Caco-2 (cell line): ENCODE data around the gene HCRTR1. TPM values are rescaled to one million over a fixed set of nuclear protein-coding genes. Genes with fewer than 3 reads are reported as not detected.
A peak's percentile ranks its signal among the peaks of the same experiment; 100 is the strongest.

Experiments used
- BruUV-seq: library from RNA; stranded (reverse); fragments of 400-500 nt; replicated peaks from 2 replicates; lab custom pipeline; 2021; lab: Mats Ljungman, UMichigan
- CTCF ChIA-PET: fragments of 300-600 bp; sonication (Branson Sonifier 250); formaldehyde crosslinking; loops from one replicate; lab custom pipeline; 2022; ENCODE audit warnings: antibody characterized with exemption; lab: Charles Lee
- POLR2A ChIA-PET: fragments of 300-600 bp; sonication (Branson Sonifier 250); formaldehyde crosslinking; loops from one replicate; lab custom pipeline; 2022; ENCODE audit warnings: antibody characterized with exemption; lab: Charles Lee
- DNase-seq, 2 experiments: peaks; one replicate each; pipeline versions ENCODE4 v3.0.0 to v3.0.0-alpha.2; 2020 to 2022
- H3K27me3 ChIP-seq: replicated peaks from 2 replicates; pipeline ENCODE4 v1.6.0; 2011; ENCODE audit warnings: low read length; ENCODE audit not compliant: control insufficient read depth, insufficient read depth
- H3K36me3 ChIP-seq: 2 replicates; pipeline ENCODE4 v1.5.1; 2011; ENCODE audit warnings: low read length; ENCODE audit not compliant: control insufficient read depth, insufficient read depth
- H3K4me1 ChIP-seq: fragments of 250-450 bp; sonication (Bioruptor Pico); 2 replicates; pipeline ENCODE4 v1.5.1; 2020; ENCODE audit warnings: mild to moderate bottlenecking
- H3K4me3 ChIP-seq: 2 replicates; pipeline ENCODE4 v1.5.1; 2011; ENCODE audit warnings: low read depth, mild to moderate bottlenecking, control low read depth, low read length
- H3K9me3 ChIP-seq: fragments of 250-450 bp; sonication (Bioruptor Pico); 2 replicates; pipeline ENCODE4 v1.5.1; 2020; ENCODE audit warnings: mild to moderate bottlenecking, moderate library complexity
- H3K27ac Mint-ChIP-seq: one replicate; pipeline ENCODE4 v1.8.0; 2022; ENCODE audit warnings: mixed read lengths; ENCODE audit not compliant: unreplicated experiment
- H3K27me3 Mint-ChIP-seq: one replicate; pipeline ENCODE4 v1.8.0; 2022; ENCODE audit warnings: mixed read lengths; ENCODE audit not compliant: insufficient read depth, unreplicated experiment
- H3K36me3 Mint-ChIP-seq: one replicate; pipeline ENCODE4 v1.8.0; 2022; ENCODE audit warnings: mild to moderate bottlenecking, mixed read lengths; ENCODE audit not compliant: insufficient read depth, unreplicated experiment
- H3K4me1 Mint-ChIP-seq: one replicate; pipeline ENCODE4 v1.8.0; 2022; ENCODE audit warnings: low read depth, mixed read lengths; ENCODE audit not compliant: unreplicated experiment
- H3K4me3 Mint-ChIP-seq: one replicate; pipeline ENCODE4 v1.8.0; 2022; ENCODE audit warnings: mild to moderate bottlenecking, moderate library complexity, mixed read lengths; ENCODE audit not compliant: unreplicated experiment
- H3K9me3 Mint-ChIP-seq: one replicate; pipeline ENCODE4 v1.8.0; 2022; ENCODE audit warnings: mixed read lengths; ENCODE audit not compliant: unreplicated experiment
- CTCF ChIP-seq, 2 experiments: fragments of 200-600 bp in 1 of 2; IDR thresholded peaks; 1 replicate in 1 of 2; 2 replicates in 1 of 2; pipeline versions ENCODE4 v1.5.1 to v1.8.0; 2011 to 2022; ENCODE audit warnings: antibody characterized with exemption in 1 of 2, control low read depth in 1 of 2, inconsistent platforms in 1 of 2, low read depth in 1 of 2, low read length in 1 of 2, mild to moderate bottlenecking in 1 of 2, moderate library complexity in 1 of 2; ENCODE audit not compliant: insufficient read depth in 1 of 2, severe bottlenecking in 1 of 2, unreplicated experiment in 1 of 2
- intact Hi-C: fragments of 100-400 bp; cut with micrococcal nuclease; formaldehyde crosslinking; loops from one replicate; pipeline ENCODE4 v1.10.0; 2022; ENCODE audit not compliant: unreplicated experiment
- total RNA-seq: library from RNA; stranded (reverse); gene quantifications from 2 replicates; pipeline ENCODE4 v1.2.3, GENCODE V29; 2022

The HCRTR1 gene
- total RNA-seq, 1 experiment from 2014 or later = not detected

- intact Hi-C loops = no loop called here
- H3K27me3 Mint-ChIP-seq = no peaks in the 10 kb centered on the region
- peak overlapping the region; percentile 11 for H3K27ac Mint-ChIP-seq
- Histone ChIP-seq H3K4me1 (peaks cover 23% of the 10 kb centered on the region), H3K9me3 (no peaks in the 10 kb centered on the region), H3K36me3 (no peaks in the 10 kb centered on the region), H3K4me3 (no peak overlapping the region), H3K27me3 (no peaks in the 10 kb centered on the region)
- ChIA-PET POLR2A (no interaction called here), CTCF (interaction anchor here (0.7 kb wide), 1 partner anchor 28 kb away, joined by 3 read pairs; no protein-coding TSS in a partner anchor)
- H3K36me3 Mint-ChIP-seq = peaks cover 50% of the 10 kb centered on the region
- H3K4me1 Mint-ChIP-seq = peaks cover 27% of the 10 kb centered on the region
- H3K9me3 Mint-ChIP-seq = no peaks in the 10 kb centered on the region
- DNase-seq = no peak
- TF ChIP-seq CTCF (IDR thresholded peaks at IDR 0.05; ENCODE audit: insufficient read depth in 1 of 2, low read depth in 1 of 2, low read length in 1 of 2, severe bottlenecking in 1 of 2, unreplicated experiment in 1 of 2) = no peak
- no peak overlapping the region for H3K4me3 Mint-ChIP-seq
- BruUV-seq = no TSS peak
Observed at GRCh38 chr1:31580513-31580870, 37.0 kb upstream of the HCRTR1 start.

- Histone ChIP-seq H3K9me3 (no peaks in the 10 kb centered on the region), H3K36me3 (no peaks in the 10 kb centered on the region), H3K27me3 (no peaks in the 10 kb centered on the region), H3K4me3 (no peak overlapping the region), H3K4me1 (peaks cover 20% of the 10 kb centered on the region)
- Mint-ChIP-seq H3K27ac (peak overlapping the region; percentile 11), H3K9me3 (no peaks in the 10 kb centered on the region), H3K27me3 (no peaks in the 10 kb centered on the region), H3K36me3 (peaks cover 49% of the 10 kb centered on the region), H3K4me1 (peaks cover 27% of the 10 kb centered on the region), H3K4me3 (no peak overlapping the region)
- DNase-seq = no peak
- CTCF ChIA-PET = interaction anchor here (0.7 kb wide), 1 partner anchor 27 kb away, joined by 3 read pairs; no protein-coding TSS in a partner anchor
- intact Hi-C loops = no loop called here
- POLR2A ChIA-PET = no interaction called here
- no peak for TF ChIP-seq CTCF (IDR thresholded peaks at IDR 0.05; ENCODE audit: insufficient read depth in 1 of 2, low read depth in 1 of 2, low read length in 1 of 2, severe bottlenecking in 1 of 2, unreplicated experiment in 1 of 2)
- BruUV-seq = no TSS peak
Observed at GRCh38 chr1:31580891-31581603, 36.4 kb upstream of the HCRTR1 start.

- H3K27me3 Mint-ChIP-seq = no peaks in the 10 kb centered on the region
- no peak overlapping the region for H3K4me3 Mint-ChIP-seq
- Histone ChIP-seq H3K36me3 (no peaks in the 10 kb centered on the region), H3K4me1 (peaks cover 20% of the 10 kb centered on the region), H3K4me3 (no peak overlapping the region), H3K27me3 (no peaks in the 10 kb centered on the region), H3K9me3 (no peaks in the 10 kb centered on the region)
- ChIA-PET CTCF (no interaction called here), POLR2A (no interaction called here)
- peak in 1 of 2 experiments; percentile 53 for DNase-seq
- H3K36me3 Mint-ChIP-seq = peaks cover 48% of the 10 kb centered on the region
- intact Hi-C loops = no loop called here
- no peak for TF ChIP-seq CTCF (IDR thresholded peaks at IDR 0.05; ENCODE audit: insufficient read depth in 1 of 2, low read depth in 1 of 2, low read length in 1 of 2, severe bottlenecking in 1 of 2, unreplicated experiment in 1 of 2)
- no peaks in the 10 kb centered on the region for H3K9me3 Mint-ChIP-seq
- H3K4me1 Mint-ChIP-seq = peaks cover 27% of the 10 kb centered on the region
- H3K27ac Mint-ChIP-seq = peak overlapping the region; percentile 84
- BruUV-seq = no TSS peak
Observed at GRCh38 chr1:31581821-31582810, 35.4 kb upstream of the HCRTR1 start.
